HepG2 (cell line): ENCODE results near the gene MYH7B. TPM values are rescaled to one million over a fixed set of nuclear protein-coding genes. Genes with fewer than 3 reads are reported as not detected.

ENCODE experiments used
- AGO1 ChIP-seq: fragments of 200-400 bp; formaldehyde crosslinking; IDR thresholded peaks from 2 replicates; pipeline ENCODE4 v1.6.1; 2017; ENCODE audit warnings: mild to moderate bottlenecking, low read depth, low read length, moderate library complexity; ENCODE audit not compliant: poor library complexity, severe bottlenecking
- ATRX ChIP-seq: sonication (generic); formaldehyde crosslinking; IDR thresholded peaks from 2 replicates; pipeline ENCODE4 v1.4.0; 2020; ENCODE audit warnings: missing genetic modification reagents, borderline replicate concordance
- ELF4 ChIP-seq: sonication (generic); formaldehyde crosslinking; IDR thresholded peaks from 2 replicates; pipeline ENCODE4 v1.5.0; 2020; ENCODE audit warnings: missing genetic modification reagents, mild to moderate bottlenecking, moderate library complexity, borderline replicate concordance
- HOXD1 ChIP-seq: sonication (generic); formaldehyde crosslinking; IDR thresholded peaks from 2 replicates; pipeline ENCODE4 v1.5.0; 2020; ENCODE audit warnings: missing genetic modification reagents
- MYNN ChIP-seq: sonication (generic); formaldehyde crosslinking; IDR thresholded peaks from 2 replicates; pipeline ENCODE4 v1.4.0; 2020; ENCODE audit warnings: mild to moderate bottlenecking, low read depth, missing genetic modification reagents
- NFIC ChIP-seq: IDR thresholded peaks from 2 replicates; pipeline ENCODE4 v1.6.1; 2012; ENCODE audit warnings: mild to moderate bottlenecking, low read length, inconsistent platforms
- PAWR ChIP-seq: sonication (generic); formaldehyde crosslinking; IDR thresholded peaks from 2 replicates; pipeline ENCODE4 v1.4.0; 2020; ENCODE audit warnings: missing genetic modification reagents, mild to moderate bottlenecking, borderline replicate concordance
- RARA ChIP-seq: IDR thresholded peaks from 2 replicates; pipeline ENCODE4 v1.6.1; 2016; ENCODE audit warnings: missing genetic modification reagents, missing compliant biosample characterization
- SIX4 ChIP-seq: sonication (generic); formaldehyde crosslinking; IDR thresholded peaks from 2 replicates; pipeline ENCODE4 v1.4.0; 2020; ENCODE audit warnings: missing genetic modification reagents
- SMAD9 ChIP-seq: sonication (generic); formaldehyde crosslinking; IDR thresholded peaks from 2 replicates; pipeline ENCODE4 v1.5.1; 2020; ENCODE audit warnings: mild to moderate bottlenecking, missing genetic modification reagents
- SNAPC4 ChIP-seq: sonication (generic); formaldehyde crosslinking; IDR thresholded peaks from 2 replicates; pipeline ENCODE4 v1.4.0; 2020; ENCODE audit warnings: mild to moderate bottlenecking, missing genetic modification reagents
- SRY ChIP-seq: sonication (generic); formaldehyde crosslinking; IDR thresholded peaks from 2 replicates; pipeline ENCODE4 v1.8.0; 2022; ENCODE audit warnings: mild to moderate bottlenecking, missing genetic modification reagents
- ZBTB20 ChIP-seq: sonication (generic); formaldehyde crosslinking; IDR thresholded peaks from 2 replicates; pipeline ENCODE4 v1.8.1; 2023; ENCODE audit warnings: missing genetic modification reagents, low read depth, mild to moderate bottlenecking, borderline replicate concordance
- ZBTB21 ChIP-seq: sonication (generic); formaldehyde crosslinking; IDR thresholded peaks from 2 replicates; pipeline ENCODE4 v1.4.0; 2020; ENCODE audit warnings: missing genetic modification reagents
- ZC3H4 ChIP-seq: sonication (generic); formaldehyde crosslinking; IDR thresholded peaks from 2 replicates; pipeline ENCODE4 v1.4.0; 2020; ENCODE audit warnings: missing genetic modification reagents, borderline replicate concordance
- ZNF121 ChIP-seq: sonication (generic); formaldehyde crosslinking; IDR thresholded peaks from 2 replicates; pipeline ENCODE4 v1.5.0; 2020; ENCODE audit warnings: mild to moderate bottlenecking, missing genetic modification reagents
- ZNF124 ChIP-seq: sonication (generic); formaldehyde crosslinking; IDR thresholded peaks from 2 replicates; pipeline ENCODE4 v1.4.0; 2020; ENCODE audit warnings: missing genetic modification reagents
- ZNF430 ChIP-seq: sonication (generic); formaldehyde crosslinking; IDR thresholded peaks from 2 replicates; pipeline ENCODE4 v1.9.0; 2021; ENCODE audit warnings: mild to moderate bottlenecking, missing genetic modification reagents
- ZNF7 ChIP-seq: IDR thresholded peaks from 2 replicates; pipeline ENCODE4 v1.6.1; 2016; ENCODE audit warnings: missing biosample characterization, missing genetic modification reagents
- ZNF800 ChIP-seq: sonication (generic); formaldehyde crosslinking; IDR thresholded peaks from 2 replicates; pipeline ENCODE4 v1.4.0; 2020; ENCODE audit warnings: missing genetic modification reagents
- ZSCAN31 ChIP-seq: sonication (generic); formaldehyde crosslinking; IDR thresholded peaks from 2 replicates; pipeline ENCODE4 v1.5.0; 2020; ENCODE audit warnings: low read depth, mild to moderate bottlenecking, missing genetic modification reagents
- polyA plus RNA-seq, 8 experiments: library from polyadenylated mRNA; depleted of rRNA in 3 of 8; stranded (reverse) in 7 of 8; unstranded in 1 of 8; fragments of >200 nt; fragmentation: Illumina TruSeq in 4 of 8; extraction: Trizol in 4 of 8; gene quantifications; 2 replicates each; pipeline versions ENCODE4 v1.2.1 to v1.2.3, GENCODE V29; 2011 to 2016; ENCODE audit warnings: low read depth in 4 of 8, missing spikeins in 1 of 8, mixed read lengths in 1 of 8; ENCODE audit not compliant: insufficient read depth in 1 of 8
- total RNA-seq, 5 experiments: library from RNA; depleted of rRNA; stranded (reverse); fragments of >200 nt; fragmentation: Illumina TruSeq; extraction: Trizol; gene quantifications; 2 replicates each; pipeline ENCODE4 v1.2.3, GENCODE V29; 2016; ENCODE audit warnings: low read depth in 1 of 5
- TF ChIP-seq, protein P1 (sequence below): IDR thresholded peaks from 2 replicates; pipeline ENCODE4 v1.6.1; 2016; ENCODE audit warnings: missing genetic modification reagents, missing compliant biosample characterization
- TF ChIP-seq, protein P2 (sequence below): sonication (generic); formaldehyde crosslinking; IDR thresholded peaks from 2 replicates; pipeline ENCODE4 v1.5.0; 2020; ENCODE audit warnings: missing genetic modification reagents, mild to moderate bottlenecking, borderline replicate concordance

The MYH7B gene
- total and polyA plus RNA-seq, 2 of the 13 experiments (the other 11 are each of a cell fraction or from before 2014, with no cell fraction given): 0.05 to 0.20 TPM

- TF ChIP-seq SNAPC4 (no peak), MYNN (CRISPR knock-in tag) (no peak), ZNF430 (CRISPR knock-in tag) (no peak), ZSCAN31 (CRISPR knock-in tag) (no peak), ELF4 (CRISPR knock-in tag) (no peak), AGO1 (no peak), NFIC (no peak), ZNF800 (CRISPR knock-in tag) (no peak), ZNF7 (CRISPR knock-in tag) (no peak), SIX4 (no peak), ZNF124 (CRISPR knock-in tag) (no peak), ZNF121 (CRISPR knock-in tag) (no peak), SRY (CRISPR knock-in tag) (0 out of 2 replicates have a peak, but pooled peaks have one; percentile 53), HOXD1 (CRISPR knock-in tag) (no peak), PAWR (CRISPR knock-in tag) (no peak), ZBTB21 (CRISPR knock-in tag) (no peak), ZBTB20 (CRISPR knock-in tag) (0 out of 2 replicates have a peak, but pooled peaks have one; percentile 45), SMAD9 (CRISPR knock-in tag) (no peak), ZC3H4 (no peak), ATRX (no peak), RARA (CRISPR knock-in tag) (peak; percentile 58; the same call in 1 of the 2 replicates)
- TF ChIP-seq, protein P1, sequence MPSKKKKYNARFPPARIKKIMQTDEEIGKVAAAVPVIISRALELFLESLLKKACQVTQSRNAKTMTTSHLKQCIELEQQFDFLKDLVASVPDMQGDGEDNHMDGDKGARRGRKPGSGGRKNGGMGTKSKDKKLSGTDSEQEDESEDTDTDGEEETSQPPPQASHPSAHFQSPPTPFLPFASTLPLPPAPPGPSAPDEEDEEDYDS (CRISPR knock-in tag): no peak
- TF ChIP-seq, protein P2, sequence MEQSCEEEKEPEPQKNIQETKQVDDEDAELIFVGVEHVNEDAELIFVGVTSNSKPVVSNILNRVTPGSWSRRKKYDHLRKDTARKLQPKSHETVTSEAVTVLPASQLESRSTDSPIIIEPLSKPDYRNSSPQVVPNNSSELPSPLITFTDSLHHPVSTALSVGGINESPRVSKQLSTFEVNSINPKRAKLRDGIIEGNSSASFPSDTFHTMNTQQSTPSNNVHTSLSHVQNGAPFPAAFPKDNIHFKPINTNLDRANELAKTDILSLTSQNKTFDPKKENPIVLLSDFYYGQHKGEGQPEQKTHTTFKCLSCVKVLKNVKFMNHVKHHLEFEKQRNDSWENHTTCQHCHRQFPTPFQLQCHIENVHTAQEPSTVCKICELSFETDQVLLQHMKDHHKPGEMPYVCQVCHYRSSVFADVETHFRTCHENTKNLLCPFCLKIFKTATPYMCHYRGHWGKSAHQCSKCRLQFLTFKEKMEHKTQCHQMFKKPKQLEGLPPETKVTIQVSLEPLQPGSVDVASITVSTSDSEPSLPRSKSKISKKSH (CRISPR knock-in tag): no peak
Measured at GRCh38 chr20:34997774-34998173, 42.1 kb downstream of the MYH7B start (continued).
